Chondrocyte (in vitro differentiated cells): Measurements from ENCODE around the gene KCNE3. TPM values are rescaled to one million over a fixed set of nuclear protein-coding genes. Genes with fewer than 3 reads are reported as not detected.

Source experiments
- DNase-seq: peaks from one replicate; pipeline ENCODE4 v3.0.0; 2021; ENCODE audit warnings: mixed read lengths, low spot score
- H3K27ac Mint-ChIP-seq: one replicate; pipeline ENCODE4 v1.8.0; 2021; ENCODE audit warnings: mild to moderate bottlenecking, moderate library complexity, mixed read lengths; ENCODE audit not compliant: unreplicated experiment
- H3K27me3 Mint-ChIP-seq: 2 replicates; pipeline ENCODE4 v1.8.0; 2021; ENCODE audit warnings: low read depth, mixed read lengths
- H3K36me3 Mint-ChIP-seq: 2 replicates; pipeline ENCODE4 v1.8.0; 2021; ENCODE audit warnings: low read depth, mixed read lengths
- H3K4me1 Mint-ChIP-seq: 2 replicates; pipeline ENCODE4 v1.8.0; 2021; ENCODE audit warnings: low read depth, mild to moderate bottlenecking, mixed read lengths
- H3K4me3 Mint-ChIP-seq: one replicate; pipeline ENCODE4 v1.8.0; 2021; ENCODE audit warnings: mild to moderate bottlenecking, moderate library complexity, mixed read lengths; ENCODE audit not compliant: unreplicated experiment
- H3K9me3 Mint-ChIP-seq: 2 replicates; pipeline ENCODE4 v1.8.0; 2021; ENCODE audit warnings: low read depth, mixed read lengths
- CTCF ChIP-seq: fragments of 200-600 bp; sonication (generic); IDR thresholded peaks from 2 replicates; pipeline ENCODE4 v1.5.0; 2021; ENCODE audit warnings: antibody characterized with exemption, mild to moderate bottlenecking, moderate library complexity
- total RNA-seq: library from RNA; stranded (reverse); gene quantifications from 3 replicates; pipeline ENCODE4 v1.2.1, GENCODE V29; 2021

The KCNE3 gene
- total RNA-seq, 1 donor from 2014 or later, result 0.72 TPM

DNA sequence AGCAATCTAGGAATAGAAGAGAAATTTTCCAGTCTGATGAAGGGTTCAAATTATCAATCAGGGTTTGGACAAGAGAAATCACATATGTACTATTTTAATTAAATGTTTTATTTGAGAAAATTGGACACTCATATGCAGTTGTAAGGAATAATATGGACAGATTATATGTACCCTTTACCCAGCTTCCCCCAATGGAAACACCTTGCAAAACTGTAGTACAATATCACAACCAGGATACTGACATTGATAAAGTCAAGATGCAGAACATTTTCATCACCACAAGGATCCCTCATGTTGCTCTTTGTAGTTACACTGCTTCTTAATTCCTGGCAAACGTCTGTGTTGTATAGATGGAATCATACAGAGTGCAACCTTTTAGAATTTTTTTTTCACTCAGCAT lies 27.6 kb upstream of the KCNE3 start:
- Mint-ChIP-seq H3K36me3 (peaks cover 13% of the 10 kb centered on the region), H3K27ac (no peak overlapping the region), H3K9me3 (peaks cover 15% of the 10 kb centered on the region), H3K27me3 (no peaks in the 10 kb centered on the region), H3K4me3 (no peak overlapping the region), H3K4me1 (peaks cover 13% of the 10 kb centered on the region)
- no peak for DNase-seq
- no peak for TF ChIP-seq CTCF

GRCh38 chr11:74493791-74494630 lies 26.7 kb upstream of the KCNE3 start:
- Mint-ChIP-seq H3K4me1 (peaks cover 13% of the 10 kb centered on the region), H3K9me3 (peaks cover 15% of the 10 kb centered on the region), H3K36me3 (peaks cover 13% of the 10 kb centered on the region), H3K4me3 (peak overlapping the region; percentile 80), H3K27ac (peak overlapping the region; percentile 59), H3K27me3 (no peaks in the 10 kb centered on the region)
- TF ChIP-seq CTCF, result peak; percentile 6
- DNase-seq, result no peak

DNA sequence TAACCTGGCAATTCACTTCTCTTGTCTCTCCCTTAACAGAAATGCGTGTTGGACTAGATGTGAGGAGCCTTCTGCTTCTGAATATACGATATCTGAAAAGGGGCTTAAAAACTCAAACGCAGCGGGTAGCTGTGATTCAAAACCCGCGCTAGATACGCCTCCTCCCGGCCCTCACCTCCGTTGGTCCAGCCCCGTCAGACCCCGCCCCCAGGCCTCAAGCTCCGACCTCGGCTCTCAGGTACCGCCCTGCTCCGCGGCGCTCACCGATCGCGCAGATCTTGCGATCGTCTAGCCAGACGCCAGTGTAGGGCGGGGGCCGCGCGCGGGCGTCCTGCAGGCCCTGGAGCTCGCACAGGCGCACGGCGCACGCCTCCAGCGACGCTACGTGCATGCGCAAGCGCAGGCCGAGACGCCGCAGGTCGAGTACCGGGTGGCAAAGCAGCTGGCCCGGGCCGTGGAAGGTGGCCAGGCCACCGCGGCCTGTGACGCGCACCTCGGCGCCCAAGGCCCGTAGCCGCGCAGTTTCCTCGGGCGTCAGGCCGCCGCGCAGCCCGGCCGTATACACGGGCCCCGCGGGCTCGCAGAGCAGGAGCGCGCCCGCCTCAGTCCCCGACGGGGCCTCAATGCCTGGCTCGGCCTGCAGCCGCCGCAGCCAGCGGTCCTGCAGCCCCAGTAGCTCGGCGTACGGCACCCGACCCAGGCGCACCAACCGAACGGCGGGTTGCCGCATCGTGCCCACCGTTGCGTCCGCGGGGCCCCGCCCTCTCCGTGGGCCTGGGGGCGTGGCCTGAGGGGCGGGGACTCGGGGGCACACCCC lies 25.8 kb upstream of the KCNE3 start, which contains the start of gene LIPT2:
TSS of gene LIPT2 (minus strand) at position 751 of the 817 bp plus-strand sequence. CDS start at position 730, 21 bp downstream.
- TF ChIP-seq CTCF, result no peak
- H3K4me3 Mint-ChIP-seq, result peak within 1 kb of the TSS; percentile 80
- peak; percentile 99 for DNase-seq
- H3K27me3 Mint-ChIP-seq, result no peaks in the 10 kb centered on the region
- H3K27ac Mint-ChIP-seq, result peak within 1 kb of the TSS; percentile 90
- H3K36me3 Mint-ChIP-seq, result peaks cover 13% of the 10 kb centered on the region
- H3K9me3 Mint-ChIP-seq, result peaks cover 15% of the 10 kb centered on the region
- peaks cover 13% of the 10 kb centered on the region for H3K4me1 Mint-ChIP-seq

DNA sequence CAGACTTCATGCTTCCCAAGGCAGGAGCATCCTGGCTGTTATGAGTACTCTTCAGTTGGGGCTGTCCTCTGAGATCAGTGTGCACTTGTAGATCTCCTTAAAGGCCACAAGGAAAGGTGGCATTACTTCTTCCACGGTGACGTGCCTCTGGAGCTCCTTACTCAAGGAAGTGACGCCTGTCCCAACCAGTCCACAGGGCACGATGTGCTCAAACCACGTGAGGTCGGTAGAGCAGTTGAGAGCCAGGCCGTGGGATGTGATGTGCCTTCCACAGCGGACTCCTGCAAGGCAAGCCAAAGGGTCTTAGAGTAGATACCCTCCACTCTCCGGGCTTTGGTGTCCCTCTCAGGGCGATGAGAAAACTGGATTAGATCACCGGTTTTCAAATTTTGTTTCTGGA lies 24.7 kb upstream of the KCNE3 start:
- no peak for TF ChIP-seq CTCF
- no peaks in the 10 kb centered on the region for H3K27me3 Mint-ChIP-seq
- H3K36me3 Mint-ChIP-seq, result peaks cover 10% of the 10 kb centered on the region
- peaks cover 9% of the 10 kb centered on the region for H3K9me3 Mint-ChIP-seq
- H3K4me3 Mint-ChIP-seq, result peak overlapping the region; percentile 80
- H3K27ac Mint-ChIP-seq, result no peak overlapping the region
- H3K4me1 Mint-ChIP-seq, result peaks cover 13% of the 10 kb centered on the region
- DNase-seq, result no peak

- Mint-ChIP-seq H3K27ac (no peak overlapping the region), H3K4me3 (no peak overlapping the region), H3K9me3 (peaks cover 3% of the 10 kb centered on the region), H3K4me1 (peaks cover 13% of the 10 kb centered on the region), H3K36me3 (peaks cover 3% of the 10 kb centered on the region), H3K27me3 (no peaks in the 10 kb centered on the region)
- no peak for DNase-seq
- no peak for TF ChIP-seq CTCF
Observed at GRCh38 chr11:74490941-74491340, 23.6 kb upstream of the KCNE3 start.
